Measurements from ENCODE around the gene NPRL2. TPM values are rescaled to one million over a fixed set of nuclear protein-coding genes. Genes with fewer than 3 reads are reported as not detected.

NPRL2 gene
- total RNA-seq, 1 donor from 2014 or later: 18.0 TPM

DNA sequence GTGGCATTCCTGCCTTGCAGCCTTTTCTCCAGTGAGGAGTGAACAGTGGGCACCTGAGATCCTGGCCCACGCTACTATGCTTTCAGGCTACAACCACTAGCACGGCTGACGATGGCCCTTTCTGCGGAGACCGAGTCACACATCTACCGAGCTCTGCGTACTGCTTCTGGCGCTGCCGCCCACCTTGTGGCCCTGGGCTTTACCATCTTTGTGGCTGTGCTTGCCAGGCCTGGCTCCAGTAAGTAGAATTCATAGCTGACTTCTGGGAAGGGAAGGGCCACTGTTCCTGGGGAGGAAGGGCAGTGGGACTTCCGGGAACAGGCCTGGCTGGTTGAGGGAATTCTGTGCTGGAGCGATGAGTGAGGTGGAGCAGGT is 735 bp upstream of the NPRL2 start:
- H3K27me3 ChIP-seq (ENCODE audit: control insufficient read depth, insufficient read depth, low read length): no peaks in the 10 kb centered on the region
- TF ChIP-seq, protein P1, sequence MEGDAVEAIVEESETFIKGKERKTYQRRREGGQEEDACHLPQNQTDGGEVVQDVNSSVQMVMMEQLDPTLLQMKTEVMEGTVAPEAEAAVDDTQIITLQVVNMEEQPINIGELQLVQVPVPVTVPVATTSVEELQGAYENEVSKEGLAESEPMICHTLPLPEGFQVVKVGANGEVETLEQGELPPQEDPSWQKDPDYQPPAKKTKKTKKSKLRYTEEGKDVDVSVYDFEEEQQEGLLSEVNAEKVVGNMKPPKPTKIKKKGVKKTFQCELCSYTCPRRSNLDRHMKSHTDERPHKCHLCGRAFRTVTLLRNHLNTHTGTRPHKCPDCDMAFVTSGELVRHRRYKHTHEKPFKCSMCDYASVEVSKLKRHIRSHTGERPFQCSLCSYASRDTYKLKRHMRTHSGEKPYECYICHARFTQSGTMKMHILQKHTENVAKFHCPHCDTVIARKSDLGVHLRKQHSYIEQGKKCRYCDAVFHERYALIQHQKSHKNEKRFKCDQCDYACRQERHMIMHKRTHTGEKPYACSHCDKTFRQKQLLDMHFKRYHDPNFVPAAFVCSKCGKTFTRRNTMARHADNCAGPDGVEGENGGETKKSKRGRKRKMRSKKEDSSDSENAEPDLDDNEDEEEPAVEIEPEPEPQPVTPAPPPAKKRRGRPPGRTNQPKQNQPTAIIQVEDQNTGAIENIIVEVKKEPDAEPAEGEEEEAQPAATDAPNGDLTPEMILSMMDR (IDR thresholded peaks at IDR 0.05; ENCODE audit: insufficient read depth, low read length, poor library complexity, severe bottlenecking): no peak
- H3K36me3 ChIP-seq (ENCODE audit: control insufficient read depth, insufficient read depth, low read length): peaks cover 1% of the 10 kb centered on the region
- DNase-seq (ENCODE audit: low read depth): no peak
- H3K4me3 ChIP-seq (ENCODE audit: low read depth, low read length): peak overlapping the region; percentile 78

GRCh38 chr3:50350213-50350526 is 405 bp downstream of the NPRL2 start:
- TF ChIP-seq, protein P1 (IDR thresholded peaks at IDR 0.05; ENCODE audit: insufficient read depth, low read length, poor library complexity, severe bottlenecking): no peak
- DNase-seq (ENCODE audit: low read depth): no peak
- Histone ChIP-seq H3K4me3 (ENCODE audit: low read depth, low read length) (peak overlapping the region; percentile 78), H3K27me3 (ENCODE audit: control insufficient read depth, insufficient read depth, low read length) (no peaks in the 10 kb centered on the region), H3K36me3 (ENCODE audit: control insufficient read depth, insufficient read depth, low read length) (peaks cover 1% of the 10 kb centered on the region)

GRCh38 chr3:50347187-50347813 is 3.3 kb downstream of the NPRL2 start:
- H3K27me3 ChIP-seq (ENCODE audit: control insufficient read depth, insufficient read depth, low read length): no peaks in the 10 kb centered on the region
- no peak overlapping the region for H3K4me3 ChIP-seq (ENCODE audit: low read depth, low read length)
- no peak for DNase-seq (ENCODE audit: low read depth)
- TF ChIP-seq, protein P1 (IDR thresholded peaks at IDR 0.05; ENCODE audit: insufficient read depth, low read length, poor library complexity, severe bottlenecking): peak; percentile 52
- peaks cover 1% of the 10 kb centered on the region for H3K36me3 ChIP-seq (ENCODE audit: control insufficient read depth, insufficient read depth, low read length)

GRCh38 chr3:50345586-50346234 is 4.9 kb downstream of the NPRL2 start, which contains the start of gene ZMYND10:
Gene ZMYND10 (minus strand): TSS chr3:50345732. CDS start chr3:50345579, 153 bp downstream.
- TF ChIP-seq, protein P1 (IDR thresholded peaks at IDR 0.05; ENCODE audit: insufficient read depth, low read length, poor library complexity, severe bottlenecking): no peak
- Histone ChIP-seq H3K27me3 (ENCODE audit: control insufficient read depth, insufficient read depth, low read length) (peaks cover 3% of the 10 kb centered on the region), H3K36me3 (ENCODE audit: control insufficient read depth, insufficient read depth, low read length) (peaks cover 1% of the 10 kb centered on the region), H3K4me3 (ENCODE audit: low read depth, low read length) (peak within 1 kb of the TSS; percentile 41)
- no peak for DNase-seq (ENCODE audit: low read depth)

DNA sequence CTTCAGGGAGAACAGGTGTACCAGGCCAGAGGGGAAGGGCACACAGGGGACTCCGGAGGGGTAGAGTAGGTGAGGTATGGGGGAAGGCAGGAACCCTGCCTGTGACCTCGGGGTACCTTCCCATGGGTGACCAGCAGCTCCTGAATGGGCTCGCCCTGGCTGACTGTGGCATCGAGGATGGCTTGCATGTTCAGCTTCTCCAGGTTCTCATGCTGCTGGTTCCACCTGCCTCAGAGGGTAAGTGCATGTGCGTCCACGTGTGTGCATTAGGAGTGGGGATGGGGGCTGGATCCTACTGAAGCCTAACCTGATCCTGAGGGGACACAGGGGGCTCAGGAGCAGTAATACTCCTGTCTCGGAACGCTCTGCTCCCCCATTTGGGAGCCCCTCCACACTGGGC is 5.6 kb downstream of the NPRL2 start:
- Histone ChIP-seq H3K4me3 (ENCODE audit: low read depth, low read length) (peak overlapping the region; percentile 41), H3K36me3 (ENCODE audit: control insufficient read depth, insufficient read depth, low read length) (peaks cover 1% of the 10 kb centered on the region), H3K27me3 (ENCODE audit: control insufficient read depth, insufficient read depth, low read length) (peaks cover 9% of the 10 kb centered on the region)
- DNase-seq (ENCODE audit: low read depth): no peak
- TF ChIP-seq, protein P1 (IDR thresholded peaks at IDR 0.05; ENCODE audit: insufficient read depth, low read length, poor library complexity, severe bottlenecking): no peak
